ENCODE results near the gene TSEN2.

- TF ChIP-seq CEBPB (IDR thresholded peaks at IDR 0.05; ENCODE audit: low read depth, low read length) (no peak), SMC3 (IDR thresholded peaks at IDR 0.05; ENCODE audit: low read depth, low read length) (no peak), RAD21 (IDR thresholded peaks at IDR 0.05; ENCODE audit: low read length) (no peak), POLR2A (IDR thresholded peaks at IDR 0.05; ENCODE audit: low read depth, low read length) (no peak), ELK1 (IDR thresholded peaks at IDR 0.05; ENCODE audit: borderline replicate concordance, low read depth, low read length) (no peak), RFX5 (IDR thresholded peaks at IDR 0.05; ENCODE audit: low read depth, low read length) (no peak), FOS (IDR thresholded peaks at IDR 0.05; ENCODE audit: low read depth, low read length) (no peak), CHD1 (IDR thresholded peaks at IDR 0.05; ENCODE audit: low read depth, low read length) (no peak), RCOR1 (IDR thresholded peaks at IDR 0.05; ENCODE audit: insufficient replicate concordance, low read length) (no peak), MXI1 (IDR thresholded peaks at IDR 0.05; ENCODE audit: borderline replicate concordance, low read depth, low read length) (no peak), MAZ (IDR thresholded peaks at IDR 0.05; ENCODE audit: borderline replicate concordance, low read depth, low read length) (no peak)
- TF ChIP-seq, protein P1, sequence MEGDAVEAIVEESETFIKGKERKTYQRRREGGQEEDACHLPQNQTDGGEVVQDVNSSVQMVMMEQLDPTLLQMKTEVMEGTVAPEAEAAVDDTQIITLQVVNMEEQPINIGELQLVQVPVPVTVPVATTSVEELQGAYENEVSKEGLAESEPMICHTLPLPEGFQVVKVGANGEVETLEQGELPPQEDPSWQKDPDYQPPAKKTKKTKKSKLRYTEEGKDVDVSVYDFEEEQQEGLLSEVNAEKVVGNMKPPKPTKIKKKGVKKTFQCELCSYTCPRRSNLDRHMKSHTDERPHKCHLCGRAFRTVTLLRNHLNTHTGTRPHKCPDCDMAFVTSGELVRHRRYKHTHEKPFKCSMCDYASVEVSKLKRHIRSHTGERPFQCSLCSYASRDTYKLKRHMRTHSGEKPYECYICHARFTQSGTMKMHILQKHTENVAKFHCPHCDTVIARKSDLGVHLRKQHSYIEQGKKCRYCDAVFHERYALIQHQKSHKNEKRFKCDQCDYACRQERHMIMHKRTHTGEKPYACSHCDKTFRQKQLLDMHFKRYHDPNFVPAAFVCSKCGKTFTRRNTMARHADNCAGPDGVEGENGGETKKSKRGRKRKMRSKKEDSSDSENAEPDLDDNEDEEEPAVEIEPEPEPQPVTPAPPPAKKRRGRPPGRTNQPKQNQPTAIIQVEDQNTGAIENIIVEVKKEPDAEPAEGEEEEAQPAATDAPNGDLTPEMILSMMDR (conservative IDR thresholded peaks at IDR 0.05; ENCODE audit: low read depth, low read length): no peak
- TF ChIP-seq, protein P2, sequence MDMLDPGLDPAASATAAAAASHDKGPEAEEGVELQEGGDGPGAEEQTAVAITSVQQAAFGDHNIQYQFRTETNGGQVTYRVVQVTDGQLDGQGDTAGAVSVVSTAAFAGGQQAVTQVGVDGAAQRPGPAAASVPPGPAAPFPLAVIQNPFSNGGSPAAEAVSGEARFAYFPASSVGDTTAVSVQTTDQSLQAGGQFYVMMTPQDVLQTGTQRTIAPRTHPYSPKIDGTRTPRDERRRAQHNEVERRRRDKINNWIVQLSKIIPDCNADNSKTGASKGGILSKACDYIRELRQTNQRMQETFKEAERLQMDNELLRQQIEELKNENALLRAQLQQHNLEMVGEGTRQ (IDR thresholded peaks at IDR 0.05; ENCODE audit: low read depth, low read length): no peak
Measured at GRCh38 chr3:12465836-12466225, 18.4 kb upstream of the TSEN2 start.

All from IMR-90 (cell line).